ENCODE data around the gene TSC2.

The TSC2 gene

DNA sequence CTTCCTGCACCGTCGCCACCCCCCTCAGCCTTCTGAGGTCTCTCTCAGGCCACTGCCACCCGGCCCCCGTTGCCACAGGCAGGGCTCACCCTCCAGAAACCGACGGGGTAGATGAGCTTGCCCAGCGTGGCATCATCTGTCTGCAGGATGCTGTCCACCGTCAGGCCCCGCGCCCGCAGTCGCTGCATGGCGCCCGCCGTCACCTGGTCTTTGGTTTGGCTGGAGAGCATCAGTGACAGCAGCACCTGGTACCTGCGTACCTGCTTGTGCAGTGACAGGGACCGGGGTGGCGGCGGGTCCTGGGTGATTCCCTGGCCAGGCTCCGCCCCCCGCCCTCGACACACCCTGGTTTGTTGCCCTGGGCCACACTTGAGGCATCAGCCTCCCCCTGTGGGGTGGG is 3.2 kb upstream of the TSC2 start:
- no CpG with 5 or more reads among the region's 22 CpGs for WGBS, 2 donors (ENCODE audit: extremely low coverage in 2 of 2, insufficient read length in 2 of 2, insufficient replicate concordance in 1 of 2)
- H3K9me3 ChIP-seq (replicated peaks in 1 of 2; ENCODE audit: control insufficient read depth in 2 of 2, insufficient read depth in 1 of 2, low read depth in 1 of 2, low read length in 2 of 2) = no peaks in the 10 kb centered on the region
- peaks cover 8 to 11% of the 10 kb centered on the region in 2 donors for H3K4me1 ChIP-seq (ENCODE audit: control insufficient read depth in 2 of 2, insufficient read depth in 1 of 2, low read depth in 1 of 2, low read length in 2 of 2)
- peaks cover 11% of the 10 kb centered on the region for H3K79me1 ChIP-seq (ENCODE audit: low read depth, low read length)
- H3K14ac ChIP-seq (ENCODE audit: low read length) = no peak overlapping the region
- H2BK15ac ChIP-seq (ENCODE audit: low read length) = no peak overlapping the region
- no peak overlapping the region for H3K23ac ChIP-seq (ENCODE audit: low read depth, low read length, poor library complexity)
- no peak for DNase-seq (ENCODE audit: low spot score)
- no peak overlapping the region for H2BK12ac ChIP-seq (ENCODE audit: low read length)
- no peak overlapping the region for H2BK120ac ChIP-seq (ENCODE audit: low read depth, low read length)
- H3K4me2 ChIP-seq (ENCODE audit: insufficient read depth, low read length, poor library complexity, severe bottlenecking) = no peak overlapping the region
- H3K4ac ChIP-seq (ENCODE audit: low read length) = no peak overlapping the region
- H3K27me3 ChIP-seq (ENCODE audit: control insufficient read depth in 3 of 3, insufficient read depth in 3 of 3, low read depth in 1 of 3, low read length in 3 of 3) = no peaks in the 10 kb centered on the region
- H2AFZ ChIP-seq (ENCODE audit: low read length) = no peak overlapping the region
- H4K91ac ChIP-seq (ENCODE audit: low read depth, low read length, poor library complexity) = no peak overlapping the region
- H3K27ac ChIP-seq (replicated peaks; ENCODE audit: low read length) = no peak overlapping the region
- no peak overlapping the region for H3K9ac ChIP-seq (ENCODE audit: low read depth, low read length, poor library complexity)
- H2AK5ac ChIP-seq (ENCODE audit: low read depth, low read length) = no peak overlapping the region
- H3K18ac ChIP-seq (ENCODE audit: low read length) = no peak overlapping the region
- no peak overlapping the region for H2BK5ac ChIP-seq (ENCODE audit: low read length)
- no peak overlapping the region for H4K8ac ChIP-seq (ENCODE audit: low read depth, low read length)
- no peak overlapping the region for H3K4me3 ChIP-seq (ENCODE audit: low read length in 2 of 2)
- H3K36me3 ChIP-seq (replicated peaks in 1 of 2; ENCODE audit: control insufficient read depth in 2 of 2, insufficient read depth in 2 of 2, low read length in 2 of 2) = peaks cover 0 to 11% of the 10 kb centered on the region in 2 donors

DNA sequence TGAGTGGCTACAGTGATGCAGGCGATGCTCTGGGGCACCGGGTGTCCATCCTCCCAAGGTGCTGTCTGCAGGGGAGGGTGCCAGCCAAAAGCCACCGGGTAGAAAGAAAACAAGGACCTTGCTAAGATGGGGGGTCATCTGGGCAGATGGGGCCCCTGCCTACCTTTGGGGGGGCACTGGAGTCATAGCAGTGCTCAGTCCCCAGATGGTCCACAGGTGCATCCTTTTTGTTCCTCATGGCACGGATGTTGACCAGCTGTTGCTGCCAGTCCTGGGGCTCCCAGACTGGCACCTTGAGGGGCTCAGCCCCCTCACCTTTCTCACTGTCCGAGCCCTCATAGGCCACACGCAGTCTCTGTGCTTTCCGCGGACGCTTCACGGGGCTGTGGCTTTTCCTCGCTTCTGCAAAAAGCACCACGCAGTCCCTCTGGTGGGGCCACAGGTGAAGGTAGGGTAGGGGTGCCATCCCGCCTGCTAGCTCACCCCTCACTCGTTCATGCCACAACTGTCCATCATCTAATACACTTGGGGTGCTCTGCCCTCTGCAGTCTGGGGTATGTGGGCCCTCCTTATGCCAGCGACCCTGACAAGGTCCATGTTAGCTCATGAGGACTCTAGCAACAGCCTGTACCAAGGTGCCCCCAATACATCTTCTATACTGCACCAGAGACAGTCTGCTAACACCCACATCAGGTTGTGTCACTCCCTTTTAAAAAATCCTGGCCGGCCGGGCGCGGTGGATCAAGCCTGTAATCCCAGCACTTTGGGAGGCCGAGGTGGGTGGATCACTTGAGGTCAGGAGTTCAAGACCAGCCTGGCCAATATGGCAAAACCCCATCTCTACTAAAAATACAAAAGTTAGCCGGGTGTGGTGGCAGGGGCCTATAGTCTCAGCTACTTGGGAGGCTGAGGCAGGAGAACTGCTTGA is 1.6 kb upstream of the TSC2 start:
- no peak overlapping the region for H2BK15ac ChIP-seq (ENCODE audit: low read length)
- WGBS, 2 donors (ENCODE audit: extremely low coverage in 2 of 2, insufficient read length in 2 of 2, insufficient replicate concordance in 1 of 2) = no CpG with 5 or more reads among the region's 21 CpGs
- H3K4me3 ChIP-seq (ENCODE audit: low read length in 2 of 2) = peak overlapping the region in 1 of 2 donors; percentile 87

DNA sequence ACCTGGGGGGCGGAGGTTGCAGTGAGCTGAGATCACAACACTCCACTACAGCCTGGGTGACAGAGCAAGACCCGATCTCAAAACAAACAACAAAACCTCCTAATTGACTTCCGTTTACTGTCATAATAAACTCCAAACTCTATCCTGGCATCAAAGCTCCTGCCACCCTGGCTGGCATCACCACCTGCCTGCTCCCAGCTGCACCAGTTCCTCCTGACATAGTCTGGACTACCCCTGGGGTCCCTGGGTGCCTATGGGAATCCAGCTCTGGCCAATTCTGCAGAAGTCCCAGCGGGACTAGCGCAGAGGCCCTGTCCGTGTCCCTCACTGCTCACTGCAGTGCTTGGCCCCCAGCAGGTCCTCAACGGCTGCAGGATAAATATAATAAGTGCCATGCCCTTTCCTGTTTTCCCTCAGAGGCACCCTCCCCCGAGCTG is 874 bp upstream of the TSC2 start:
- Histone ChIP-seq H2BK5ac (ENCODE audit: low read length) (peak overlapping the region; percentile 82), H3K4me3 (ENCODE audit: low read length in 2 of 2) (peak overlapping the region; percentile 76 to 87), H3K9ac (ENCODE audit: low read depth, low read length, poor library complexity) (peak overlapping the region; percentile 74), H3K27me3 (ENCODE audit: control insufficient read depth in 3 of 3, insufficient read depth in 3 of 3, low read depth in 1 of 3, low read length in 3 of 3) (no peaks in the 10 kb centered on the region), H3K27ac (replicated peaks; ENCODE audit: low read length) (no peak overlapping the region), H3K9me3 (replicated peaks in 1 of 2; ENCODE audit: control insufficient read depth in 2 of 2, insufficient read depth in 1 of 2, low read depth in 1 of 2, low read length in 2 of 2) (no peaks in the 10 kb centered on the region), H3K18ac (ENCODE audit: low read length) (peak overlapping the region; percentile 94), H3K79me1 (ENCODE audit: low read depth, low read length) (peaks cover 9% of the 10 kb centered on the region), H3K4ac (ENCODE audit: low read length) (no peak overlapping the region), H2BK12ac (ENCODE audit: low read length) (no peak overlapping the region), H3K4me2 (ENCODE audit: insufficient read depth, low read length, poor library complexity, severe bottlenecking) (peak overlapping the region; percentile 85), H4K91ac (ENCODE audit: low read depth, low read length, poor library complexity) (no peak overlapping the region), H4K8ac (ENCODE audit: low read depth, low read length) (no peak overlapping the region), H2BK15ac (ENCODE audit: low read length) (no peak overlapping the region), H2AK5ac (ENCODE audit: low read depth, low read length) (peak overlapping the region; percentile 56), H2AFZ (ENCODE audit: low read length) (peak overlapping the region; percentile 95), H3K14ac (ENCODE audit: low read length) (no peak overlapping the region), H2BK120ac (ENCODE audit: low read depth, low read length) (no peak overlapping the region), H3K23ac (ENCODE audit: low read depth, low read length, poor library complexity) (peak overlapping the region; percentile 17), H3K4me1 (ENCODE audit: control insufficient read depth in 2 of 2, insufficient read depth in 1 of 2, low read depth in 1 of 2, low read length in 2 of 2) (peaks cover 8 to 11% of the 10 kb centered on the region in 2 donors), H3K36me3 (replicated peaks in 1 of 2; ENCODE audit: control insufficient read depth in 2 of 2, insufficient read depth in 2 of 2, low read length in 2 of 2) (peaks cover 16% of the 10 kb centered on the region in 2 donors)
- WGBS, 2 donors (ENCODE audit: extremely low coverage in 2 of 2, insufficient read length in 2 of 2, insufficient replicate concordance in 1 of 2) = no CpG with 5 or more reads among the region's 8 CpGs
- DNase-seq (ENCODE audit: low spot score) = no peak

More for the DNA sequence above, 1.6 kb upstream of the TSC2 start:
- Histone ChIP-seq H2AFZ (ENCODE audit: low read length) (no peak overlapping the region), H4K91ac (ENCODE audit: low read depth, low read length, poor library complexity) (no peak overlapping the region), H2BK12ac (ENCODE audit: low read length) (peak overlapping the region; percentile 41), H3K23ac (ENCODE audit: low read depth, low read length, poor library complexity) (no peak overlapping the region), H3K4me1 (ENCODE audit: control insufficient read depth in 2 of 2, insufficient read depth in 1 of 2, low read depth in 1 of 2, low read length in 2 of 2) (peaks cover 8 to 11% of the 10 kb centered on the region in 2 donors), H3K4me2 (ENCODE audit: insufficient read depth, low read length, poor library complexity, severe bottlenecking) (peak overlapping the region; percentile 85), H3K27me3 (ENCODE audit: control insufficient read depth in 3 of 3, insufficient read depth in 3 of 3, low read depth in 1 of 3, low read length in 3 of 3) (no peaks in the 10 kb centered on the region), H2BK5ac (ENCODE audit: low read length) (no peak overlapping the region), H3K14ac (ENCODE audit: low read length) (no peak overlapping the region), H4K8ac (ENCODE audit: low read depth, low read length) (no peak overlapping the region), H3K36me3 (replicated peaks in 1 of 2; ENCODE audit: control insufficient read depth in 2 of 2, insufficient read depth in 2 of 2, low read length in 2 of 2) (peaks cover 10 to 14% of the 10 kb centered on the region in 2 donors), H3K18ac (ENCODE audit: low read length) (no peak overlapping the region), H3K9ac (ENCODE audit: low read depth, low read length, poor library complexity) (peak overlapping the region; percentile 34), H2AK5ac (ENCODE audit: low read depth, low read length) (peak overlapping the region; percentile 52), H3K27ac (replicated peaks; ENCODE audit: low read length) (no peak overlapping the region), H2BK120ac (ENCODE audit: low read depth, low read length) (no peak overlapping the region), H3K79me1 (ENCODE audit: low read depth, low read length) (peaks cover 9% of the 10 kb centered on the region), H3K9me3 (replicated peaks in 1 of 2; ENCODE audit: control insufficient read depth in 2 of 2, insufficient read depth in 1 of 2, low read depth in 1 of 2, low read length in 2 of 2) (no peaks in the 10 kb centered on the region), H3K4ac (ENCODE audit: low read length) (no peak overlapping the region)
- no peak for DNase-seq (ENCODE audit: low spot score)

DNA sequence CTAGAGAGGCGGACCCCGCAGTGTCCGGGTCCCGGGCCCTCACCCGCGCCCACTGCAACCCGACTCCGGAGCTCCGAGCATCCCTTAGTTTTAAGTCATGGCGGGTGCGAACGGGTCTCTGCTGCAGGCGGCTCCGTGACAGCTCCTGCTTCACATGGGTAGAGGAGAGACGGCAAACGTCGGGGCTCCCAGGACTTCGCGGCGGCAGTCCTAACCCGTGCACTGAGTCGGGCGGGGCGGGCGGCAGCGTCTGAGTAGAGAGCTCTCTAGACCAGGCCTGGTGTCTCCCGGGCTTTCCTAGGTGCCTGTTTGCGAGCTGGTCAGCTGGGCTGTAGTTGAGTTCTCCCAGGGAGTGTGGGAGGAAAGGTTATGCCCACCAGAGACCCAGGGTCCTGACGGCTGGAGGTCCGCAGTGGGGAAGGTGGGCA is 345 bp downstream of the TSC2 start:
- Histone ChIP-seq H3K27ac (replicated peaks; ENCODE audit: low read length) (no peak overlapping the region), H4K8ac (ENCODE audit: low read depth, low read length) (no peak overlapping the region), H3K79me1 (ENCODE audit: low read depth, low read length) (peaks cover 9% of the 10 kb centered on the region), H3K36me3 (replicated peaks in 1 of 2; ENCODE audit: control insufficient read depth in 2 of 2, insufficient read depth in 2 of 2, low read length in 2 of 2) (peaks cover 26 to 29% of the 10 kb centered on the region in 2 donors), H2AFZ (ENCODE audit: low read length) (peak overlapping the region; percentile 95), H4K91ac (ENCODE audit: low read depth, low read length, poor library complexity) (no peak overlapping the region), H3K23ac (ENCODE audit: low read depth, low read length, poor library complexity) (peak overlapping the region; percentile 13), H3K9me3 (replicated peaks in 1 of 2; ENCODE audit: control insufficient read depth in 2 of 2, insufficient read depth in 1 of 2, low read depth in 1 of 2, low read length in 2 of 2) (no peaks in the 10 kb centered on the region), H2BK5ac (ENCODE audit: low read length) (no peak overlapping the region), H3K4me3 (ENCODE audit: low read length in 2 of 2) (peak overlapping the region; percentile 87), H3K4ac (ENCODE audit: low read length) (no peak overlapping the region), H2BK15ac (ENCODE audit: low read length) (no peak overlapping the region), H2BK12ac (ENCODE audit: low read length) (no peak overlapping the region), H2BK120ac (ENCODE audit: low read depth, low read length) (no peak overlapping the region), H3K4me2 (ENCODE audit: insufficient read depth, low read length, poor library complexity, severe bottlenecking) (peak overlapping the region; percentile 82), H3K18ac (ENCODE audit: low read length) (peak overlapping the region; percentile 72), H2AK5ac (ENCODE audit: low read depth, low read length) (no peak overlapping the region), H3K9ac (ENCODE audit: low read depth, low read length, poor library complexity) (peak overlapping the region; percentile 88), H3K14ac (ENCODE audit: low read length) (no peak overlapping the region), H3K4me1 (ENCODE audit: control insufficient read depth in 2 of 2, insufficient read depth in 1 of 2, low read depth in 1 of 2, low read length in 2 of 2) (peaks cover 8 to 11% of the 10 kb centered on the region in 2 donors), H3K27me3 (ENCODE audit: control insufficient read depth in 3 of 3, insufficient read depth in 3 of 3, low read depth in 1 of 3, low read length in 3 of 3) (no peaks in the 10 kb centered on the region)
- no CpG with 5 or more reads among the region's 30 CpGs for WGBS, 2 donors (ENCODE audit: extremely low coverage in 2 of 2, insufficient read length in 2 of 2, insufficient replicate concordance in 1 of 2)
- no peak for DNase-seq (ENCODE audit: low spot score)
